ENCODE results near the gene NLGN2.

- no peak for TF ChIP-seq CTCF (IDR thresholded peaks at IDR 0.05; ENCODE audit: insufficient read depth, low read length)
- no peak for TF ChIP-seq POLR2AphosphoS5 (IDR thresholded peaks at IDR 0.05; ENCODE audit: low read depth)
- no peak for TF ChIP-seq SPI1 (IDR thresholded peaks at IDR 0.05; ENCODE audit: borderline replicate concordance, low read depth)
- TF ChIP-seq, protein P1, sequence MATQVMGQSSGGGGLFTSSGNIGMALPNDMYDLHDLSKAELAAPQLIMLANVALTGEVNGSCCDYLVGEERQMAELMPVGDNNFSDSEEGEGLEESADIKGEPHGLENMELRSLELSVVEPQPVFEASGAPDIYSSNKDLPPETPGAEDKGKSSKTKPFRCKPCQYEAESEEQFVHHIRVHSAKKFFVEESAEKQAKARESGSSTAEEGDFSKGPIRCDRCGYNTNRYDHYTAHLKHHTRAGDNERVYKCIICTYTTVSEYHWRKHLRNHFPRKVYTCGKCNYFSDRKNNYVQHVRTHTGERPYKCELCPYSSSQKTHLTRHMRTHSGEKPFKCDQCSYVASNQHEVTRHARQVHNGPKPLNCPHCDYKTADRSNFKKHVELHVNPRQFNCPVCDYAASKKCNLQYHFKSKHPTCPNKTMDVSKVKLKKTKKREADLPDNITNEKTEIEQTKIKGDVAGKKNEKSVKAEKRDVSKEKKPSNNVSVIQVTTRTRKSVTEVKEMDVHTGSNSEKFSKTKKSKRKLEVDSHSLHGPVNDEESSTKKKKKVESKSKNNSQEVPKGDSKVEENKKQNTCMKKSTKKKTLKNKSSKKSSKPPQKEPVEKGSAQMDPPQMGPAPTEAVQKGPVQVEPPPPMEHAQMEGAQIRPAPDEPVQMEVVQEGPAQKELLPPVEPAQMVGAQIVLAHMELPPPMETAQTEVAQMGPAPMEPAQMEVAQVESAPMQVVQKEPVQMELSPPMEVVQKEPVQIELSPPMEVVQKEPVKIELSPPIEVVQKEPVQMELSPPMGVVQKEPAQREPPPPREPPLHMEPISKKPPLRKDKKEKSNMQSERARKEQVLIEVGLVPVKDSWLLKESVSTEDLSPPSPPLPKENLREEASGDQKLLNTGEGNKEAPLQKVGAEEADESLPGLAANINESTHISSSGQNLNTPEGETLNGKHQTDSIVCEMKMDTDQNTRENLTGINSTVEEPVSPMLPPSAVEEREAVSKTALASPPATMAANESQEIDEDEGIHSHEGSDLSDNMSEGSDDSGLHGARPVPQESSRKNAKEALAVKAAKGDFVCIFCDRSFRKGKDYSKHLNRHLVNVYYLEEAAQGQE (IDR thresholded peaks at IDR 0.05; ENCODE audit: insufficient replicate concordance, low read depth) = no peak
- no peak for TF ChIP-seq GABPA (IDR thresholded peaks at IDR 0.05; ENCODE audit: low read depth)
Observed at GRCh38 chr17:7361906-7362305, 45.7 kb upstream of the NLGN2 start.

Data from HL-60 (cell line).